ENCODE data around the gene TUBB.

DNA sequence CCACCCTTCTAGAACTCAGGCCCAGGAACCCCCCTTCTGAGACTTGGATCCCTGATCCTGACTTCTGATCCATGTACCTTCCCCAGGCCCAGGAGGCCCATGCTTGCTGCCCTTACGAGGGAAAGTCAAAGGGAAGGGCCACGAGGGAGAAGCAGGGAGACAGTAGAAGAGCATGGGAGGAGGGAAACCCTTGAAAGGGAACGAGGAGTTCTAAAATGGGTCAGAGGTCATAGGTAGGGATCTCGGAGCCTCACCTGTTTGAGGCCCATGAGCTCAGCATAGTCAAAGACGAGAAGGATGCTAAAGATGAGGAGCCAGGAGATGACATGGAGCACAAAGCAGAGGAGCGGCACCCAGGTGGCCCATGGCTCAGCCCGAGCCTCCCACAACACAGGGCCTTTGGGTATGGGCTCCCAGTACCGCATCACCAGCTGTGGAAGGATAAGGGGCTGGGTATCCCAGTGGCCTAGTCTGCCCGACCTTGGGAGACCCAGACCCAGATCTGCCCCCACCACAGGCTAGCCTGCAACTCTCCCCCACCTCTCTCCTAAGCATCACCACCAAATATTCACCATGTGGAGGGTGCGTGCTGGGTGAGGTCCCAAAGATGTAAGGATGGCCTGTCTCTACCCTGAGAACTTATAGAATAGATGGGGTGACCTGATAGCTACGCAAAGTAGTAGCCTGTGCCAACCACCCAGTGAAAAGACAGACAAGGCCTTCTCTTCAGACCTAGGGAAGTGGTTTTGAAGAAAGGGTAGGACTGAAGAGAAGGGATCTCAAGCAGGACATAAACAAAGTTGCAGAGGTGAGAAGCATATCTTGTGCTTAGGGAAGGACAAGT is 30.9 kb upstream of the TUBB start:
- TF ChIP-seq, protein P1, sequence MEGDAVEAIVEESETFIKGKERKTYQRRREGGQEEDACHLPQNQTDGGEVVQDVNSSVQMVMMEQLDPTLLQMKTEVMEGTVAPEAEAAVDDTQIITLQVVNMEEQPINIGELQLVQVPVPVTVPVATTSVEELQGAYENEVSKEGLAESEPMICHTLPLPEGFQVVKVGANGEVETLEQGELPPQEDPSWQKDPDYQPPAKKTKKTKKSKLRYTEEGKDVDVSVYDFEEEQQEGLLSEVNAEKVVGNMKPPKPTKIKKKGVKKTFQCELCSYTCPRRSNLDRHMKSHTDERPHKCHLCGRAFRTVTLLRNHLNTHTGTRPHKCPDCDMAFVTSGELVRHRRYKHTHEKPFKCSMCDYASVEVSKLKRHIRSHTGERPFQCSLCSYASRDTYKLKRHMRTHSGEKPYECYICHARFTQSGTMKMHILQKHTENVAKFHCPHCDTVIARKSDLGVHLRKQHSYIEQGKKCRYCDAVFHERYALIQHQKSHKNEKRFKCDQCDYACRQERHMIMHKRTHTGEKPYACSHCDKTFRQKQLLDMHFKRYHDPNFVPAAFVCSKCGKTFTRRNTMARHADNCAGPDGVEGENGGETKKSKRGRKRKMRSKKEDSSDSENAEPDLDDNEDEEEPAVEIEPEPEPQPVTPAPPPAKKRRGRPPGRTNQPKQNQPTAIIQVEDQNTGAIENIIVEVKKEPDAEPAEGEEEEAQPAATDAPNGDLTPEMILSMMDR (IDR thresholded peaks at IDR 0.05): no peak
- TF ChIP-seq POLR2AphosphoS5 (IDR thresholded peaks at IDR 0.05; ENCODE audit: low read depth, low read length) (no peak), TCF7L2 (IDR thresholded peaks at IDR 0.05; ENCODE audit: low read depth, low read length) (no peak), REST (IDR thresholded peaks at IDR 0.05; ENCODE audit: insufficient read depth in 1 of 2, low read depth in 2 of 2, low read length in 1 of 2) (no peak), SIN3A (IDR thresholded peaks at IDR 0.05; ENCODE audit: borderline replicate concordance, insufficient read depth, low read depth, low read length) (no peak)

All from Panc1 (cell line).